NCI-H82 (cell line): ENCODE measurements around the gene COX7C.
"Not testable (repeated sequence)": the region's sequence is repeated elsewhere in the genome, so short reads cannot be mapped to it uniquely, and the experiment has no call there.

Experiments used
- DNase-seq: peaks from one replicate; lab custom pipeline; 2025; lab: John Stamatoyannopoulos, UW

The COX7C gene

DNA sequence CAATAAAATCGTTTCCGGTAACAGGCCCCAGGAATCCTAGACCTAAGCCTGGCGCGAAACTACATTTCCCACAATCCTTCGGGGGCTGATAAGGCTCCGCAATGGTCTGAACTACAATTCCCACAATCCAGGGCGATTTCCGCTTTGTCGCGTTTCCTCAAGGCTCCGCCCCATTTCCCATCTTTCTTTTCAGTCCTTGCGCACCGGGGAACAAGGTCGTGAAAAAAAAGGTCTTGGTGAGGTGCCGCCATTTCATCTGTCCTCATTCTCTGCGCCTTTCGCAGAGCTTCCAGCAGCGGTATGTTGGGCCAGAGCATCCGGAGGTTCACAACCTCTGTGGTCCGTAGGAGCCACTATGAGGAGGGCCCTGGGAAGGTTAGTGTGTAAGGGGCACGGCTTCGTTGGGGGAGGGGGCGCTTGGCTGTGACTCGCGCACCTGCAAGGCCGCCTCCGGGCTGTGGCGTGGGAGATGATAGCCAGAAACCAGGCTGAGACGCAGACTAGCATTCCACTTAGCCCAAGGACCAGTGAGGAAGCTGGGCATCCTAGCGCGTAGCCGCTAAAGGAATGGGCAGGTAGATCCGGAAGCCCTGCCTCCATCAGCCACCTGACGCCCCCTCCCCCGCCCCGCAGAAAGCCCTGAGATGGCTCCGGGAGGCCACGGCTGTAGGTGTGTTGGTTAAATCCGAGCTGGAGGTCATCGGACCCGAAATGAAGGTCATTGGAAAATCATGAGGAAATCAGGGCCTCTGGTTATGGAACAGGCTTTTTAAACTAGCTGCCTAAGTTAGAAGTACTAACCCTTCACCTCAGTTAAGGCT is at the start of gene COX7C:
TSS of gene COX7C (plus strand) at position 186 of the 821 bp plus-strand sequence. CDS start at position 301, 115 bp downstream.
- peak; percentile 98 for DNase-seq

- not testable (repeated sequence) for DNase-seq
Observed at GRCh38 chr5:86569522-86570426, 48.0 kb upstream of the COX7C start.

GRCh38 chr5:86570427-86571083 is 47.2 kb upstream of the COX7C start:
- no peak for DNase-seq

GRCh38 chr5:86571109-86571508 is 46.6 kb upstream of the COX7C start:
- not testable (repeated sequence) for DNase-seq

DNA sequence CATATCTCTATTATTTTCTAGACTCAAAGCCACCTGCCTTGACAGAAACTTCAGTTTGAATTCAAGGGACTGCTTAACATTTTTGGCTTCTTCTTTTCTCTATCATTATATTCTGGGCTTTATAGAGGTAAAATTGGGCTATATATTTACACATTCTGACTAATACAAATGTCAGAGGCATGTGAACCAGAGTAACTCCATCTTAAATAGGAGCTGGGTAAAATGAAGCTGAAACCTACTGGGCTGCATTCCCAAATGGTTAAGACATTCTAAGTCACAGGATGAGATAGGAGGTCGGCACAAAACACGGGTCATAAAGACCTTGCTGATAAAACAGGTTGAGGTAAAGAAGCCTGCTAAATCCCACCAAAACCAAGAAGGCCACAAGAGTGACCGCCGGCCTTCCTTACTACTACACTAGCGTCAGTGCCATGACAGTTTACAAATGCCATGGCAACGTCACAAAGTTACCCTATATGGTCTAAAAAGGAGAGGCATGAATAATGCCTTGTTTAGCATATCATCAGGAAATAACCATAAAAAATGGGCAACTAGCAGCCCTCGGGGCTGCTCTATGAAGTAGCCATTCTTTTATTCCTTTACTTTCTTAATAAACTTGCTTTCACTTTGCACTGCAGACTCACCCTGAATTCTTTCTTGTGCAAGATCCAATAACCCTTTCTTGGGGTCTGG is 44.8 kb upstream of the COX7C start:
- no peak for DNase-seq

GRCh38 chr5:86579502-86579901 is 38.2 kb upstream of the COX7C start:
- no peak for DNase-seq

GRCh38 chr5:86596476-86596875 is 21.3 kb upstream of the COX7C start:
- no peak for DNase-seq

DNA sequence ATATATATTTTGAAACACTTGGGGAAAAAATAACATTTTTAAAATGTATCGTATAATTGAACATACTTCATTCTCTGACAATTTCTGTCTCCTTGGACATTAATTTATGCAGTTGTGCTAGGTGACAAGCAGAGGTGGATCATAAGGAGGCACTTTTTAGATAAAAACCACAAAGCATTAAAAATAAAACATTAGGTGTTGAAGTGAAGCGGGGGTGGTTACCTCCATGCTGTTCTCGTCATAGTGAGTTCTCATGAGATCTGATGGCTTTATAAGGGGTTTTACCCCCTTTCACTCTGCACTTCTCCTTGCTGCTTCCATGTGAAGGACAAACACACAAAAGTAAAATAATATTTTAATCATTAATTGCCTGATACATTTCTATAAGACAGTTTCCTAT is 11.9 kb upstream of the COX7C start:
- DNase-seq = no peak

DNA sequence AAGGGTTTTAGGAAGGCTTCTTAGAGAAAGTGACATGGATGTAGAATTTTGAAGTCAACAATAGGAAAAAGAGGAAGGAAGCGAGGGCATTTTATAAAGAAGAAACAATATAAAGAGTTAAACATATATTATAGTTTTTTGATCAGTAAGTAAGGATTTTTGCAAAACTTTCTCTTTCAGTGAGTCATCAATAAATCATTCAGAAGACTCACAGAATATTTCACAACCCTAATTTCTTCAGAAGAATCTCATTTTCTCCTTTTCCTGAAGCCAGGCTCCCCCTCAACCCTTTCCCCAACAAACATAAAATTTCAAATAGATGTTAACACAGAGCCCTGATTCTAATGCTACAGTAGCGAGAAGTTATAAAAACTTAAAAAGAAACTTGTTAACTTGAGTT is 4.3 kb upstream of the COX7C start:
- DNase-seq = no peak

- DNase-seq = no peak
Observed at GRCh38 chr5:86617309-86617755, 409 bp upstream of the COX7C start.

DNA sequence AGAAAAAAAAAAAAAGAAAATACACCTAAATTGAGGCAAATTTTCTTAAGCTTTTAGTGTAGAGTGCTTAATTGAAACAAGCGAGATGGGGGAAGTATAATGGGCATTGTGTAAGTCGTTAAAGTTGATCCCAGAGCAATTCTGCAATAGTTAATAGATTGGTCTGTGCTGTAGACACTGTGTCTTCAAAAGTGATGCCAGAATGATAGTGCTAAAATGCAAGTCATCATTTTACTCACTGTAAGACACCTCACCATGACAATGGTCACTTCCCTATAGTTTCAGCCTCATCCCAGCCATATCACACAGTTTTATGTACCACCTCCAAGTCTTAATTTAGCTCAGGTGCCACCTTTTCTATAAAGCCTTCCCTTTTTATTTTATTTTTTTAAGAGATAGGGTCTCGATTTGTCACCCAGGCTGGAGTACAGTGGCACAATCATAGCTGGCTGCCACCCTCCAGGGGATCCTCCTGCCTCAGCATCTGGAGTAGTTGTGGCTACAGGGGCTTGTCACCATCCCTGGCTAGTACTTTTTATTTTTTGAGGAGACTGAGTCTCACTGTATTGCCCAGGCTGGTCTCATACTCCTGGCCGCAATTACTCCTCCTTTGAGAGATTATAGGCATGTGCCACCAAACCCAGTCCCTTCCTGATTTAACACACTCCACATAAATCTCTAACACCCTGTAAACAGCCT is 6.2 kb downstream of the COX7C start:
- DNase-seq = no peak

DNA sequence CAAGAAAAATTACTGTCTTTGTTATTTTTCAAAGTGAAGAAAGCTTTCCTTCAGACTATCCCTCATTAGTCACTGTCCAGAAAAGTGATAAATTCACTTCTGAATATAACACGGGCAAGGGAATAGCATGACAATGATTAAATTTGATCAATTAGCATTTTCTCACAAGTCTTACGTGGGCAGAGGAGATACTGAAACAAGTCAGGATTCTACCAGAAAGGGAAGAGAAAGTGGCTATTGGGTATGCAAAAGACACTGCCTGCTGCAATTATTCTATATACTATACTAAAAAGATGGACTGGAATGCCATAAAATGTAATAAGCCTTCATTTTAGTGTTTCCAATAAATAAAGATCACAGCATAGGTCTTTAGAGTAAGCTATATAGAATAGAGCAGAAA is 7.4 kb downstream of the COX7C start:
- DNase-seq = no peak

DNA sequence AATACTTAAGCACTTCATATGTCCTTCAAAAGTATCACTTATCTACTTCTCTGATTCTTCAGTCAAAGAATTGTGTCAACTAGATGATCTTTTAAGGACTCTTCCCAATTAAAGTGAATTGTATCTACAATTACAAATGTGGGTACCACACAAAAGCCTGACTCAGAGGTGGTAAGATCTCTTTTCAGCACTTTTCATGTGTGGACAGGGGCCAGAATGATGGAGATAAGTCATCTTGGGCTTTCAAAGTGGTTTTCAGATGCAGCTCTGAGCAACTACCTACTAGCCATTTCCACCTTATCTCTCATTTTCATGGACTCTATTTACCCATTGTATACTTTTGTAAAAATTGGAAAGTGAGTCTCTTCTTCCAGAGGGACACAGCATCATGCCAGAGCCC is 8.4 kb downstream of the COX7C start:
- DNase-seq = no peak

- no peak for DNase-seq
Observed at GRCh38 chr5:86631165-86631564, 13.4 kb downstream of the COX7C start.

DNA sequence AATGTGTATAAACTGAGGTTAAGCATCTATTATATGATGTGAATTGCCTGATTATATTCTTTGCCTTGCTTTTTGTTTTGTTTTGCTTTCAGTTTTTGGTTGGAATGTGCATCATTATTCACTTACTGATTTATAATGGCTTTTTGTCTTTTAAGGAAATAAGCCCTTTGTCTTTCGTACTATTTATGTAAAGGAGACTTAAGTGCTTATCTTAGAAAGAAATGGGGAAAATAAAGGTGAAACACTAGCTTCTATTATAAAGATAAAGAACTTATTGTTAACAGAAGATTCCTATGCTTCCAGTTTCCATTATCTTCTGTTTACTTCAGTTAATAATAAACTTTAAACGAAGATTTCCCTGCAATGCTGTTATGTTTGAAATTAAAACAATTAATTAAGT is 23.3 kb downstream of the COX7C start:
- no peak for DNase-seq

DNA sequence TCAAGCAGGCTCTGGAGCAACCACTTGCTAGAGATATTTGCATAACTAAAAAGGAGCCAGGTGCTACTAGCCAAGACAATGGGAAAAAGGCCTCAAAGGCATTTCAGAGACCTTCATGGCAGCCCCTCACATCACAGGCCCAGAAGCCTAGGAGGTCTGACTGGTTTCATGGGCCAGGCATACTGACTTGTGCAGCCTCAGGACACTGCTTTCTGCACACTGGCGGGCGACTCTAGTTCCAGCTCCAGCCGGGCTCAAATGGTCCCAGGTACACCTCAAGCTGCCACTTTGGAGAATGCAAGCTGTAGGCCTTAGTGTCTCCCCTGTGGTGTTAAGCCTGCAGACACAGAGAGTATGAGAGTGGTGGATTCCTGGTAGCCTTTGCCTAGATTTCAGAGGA is 27.1 kb downstream of the COX7C start:
- DNase-seq = no peak

GRCh38 chr5:86645885-86646284 is 28.1 kb downstream of the COX7C start:
- no peak for DNase-seq

DNA sequence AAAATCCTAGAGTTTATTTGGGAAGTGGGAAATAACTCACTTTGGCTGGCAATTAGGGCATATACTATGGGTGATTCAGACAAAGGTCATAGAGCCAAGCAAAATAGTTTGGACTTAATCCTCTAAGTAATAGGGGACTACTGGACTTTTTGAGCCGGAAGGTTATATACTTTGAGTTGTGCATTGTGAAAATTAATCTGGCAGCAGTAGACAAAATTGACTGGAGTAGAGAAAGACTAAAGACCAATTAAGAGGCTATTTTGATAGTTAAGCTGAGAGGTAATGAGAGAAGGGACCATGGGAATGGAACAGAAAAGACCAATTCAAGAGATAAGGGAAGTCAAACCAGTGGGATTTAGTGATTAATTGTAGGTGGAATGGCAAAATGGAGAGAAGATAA is 28.9 kb downstream of the COX7C start:
- DNase-seq = no peak

- no peak for DNase-seq
Observed at GRCh38 chr5:86649832-86650505, 32.2 kb downstream of the COX7C start.

DNA sequence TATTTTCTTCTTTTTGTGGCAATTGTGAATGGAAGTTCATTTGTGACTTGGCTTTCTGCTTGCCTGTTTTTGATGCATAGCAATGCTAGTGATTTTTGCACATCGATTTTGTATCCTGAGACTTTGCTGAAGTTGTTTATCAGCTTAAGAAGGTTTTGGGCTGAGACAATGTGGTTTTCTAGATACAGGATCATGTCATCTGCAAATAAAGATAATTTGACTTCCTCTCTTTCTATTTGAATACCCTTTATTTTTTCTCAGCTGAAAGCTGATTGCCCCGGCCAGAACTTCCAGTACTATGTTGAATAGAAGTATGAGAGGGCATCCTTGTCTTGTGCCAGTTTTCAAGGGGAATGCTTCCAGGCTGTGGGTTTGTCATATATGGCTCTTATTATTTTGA is 43.0 kb downstream of the COX7C start:
- not testable (repeated sequence) for DNase-seq

DNA sequence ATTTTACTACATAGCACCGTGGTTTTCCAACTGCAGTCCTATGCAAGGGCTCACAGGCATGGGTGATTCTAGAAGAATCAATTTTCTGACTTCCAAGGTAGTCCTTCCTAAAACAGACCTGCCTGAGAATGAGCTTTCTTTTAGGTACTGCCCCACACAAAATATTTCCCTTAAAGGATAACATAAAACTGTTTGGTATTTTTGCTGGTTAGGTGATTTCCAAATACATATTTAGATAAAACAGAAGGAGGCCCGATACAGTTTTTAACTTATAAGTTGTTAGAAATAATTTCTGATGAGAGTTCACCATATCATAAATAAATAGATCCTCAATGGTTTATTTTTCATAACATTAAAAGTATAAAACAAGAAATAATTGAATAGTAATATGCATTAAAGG is 46.4 kb downstream of the COX7C start:
- DNase-seq = no peak
